Right lung (tissue), 5 donors: ENCODE measurements around the gene DCK. TPM values are rescaled to one million over a fixed set of nuclear protein-coding genes. Genes with fewer than 3 reads are reported as not detected.
"Not testable (repeated sequence)": the region's sequence is repeated elsewhere in the genome, so short reads cannot be mapped to it uniquely, and the experiment has no call there.

ENCODE experiments used
- DNase-seq, 2 donors: peaks; one replicate each; pipeline ENCODE4 v3.0.0-alpha.2; 2013
- polyA plus RNA-seq, 5 donors: library from polyadenylated mRNA; unstranded; fragments of 120-200 nt; gene quantifications; one replicate each; pipeline versions ENCODE4 v1.2.1 to v1.2.3, GENCODE V29; 2013; ENCODE audit warnings: inconsistent platforms in 1 of 5, low replicate concordance in 1 of 5; ENCODE audit not compliant: insufficient read length in 5 of 5, insufficient read depth in 1 of 5

The DCK gene
- polyA plus RNA-seq, 5 donors = 29.2 to 47.0 (median 35.8) TPM

DNA sequence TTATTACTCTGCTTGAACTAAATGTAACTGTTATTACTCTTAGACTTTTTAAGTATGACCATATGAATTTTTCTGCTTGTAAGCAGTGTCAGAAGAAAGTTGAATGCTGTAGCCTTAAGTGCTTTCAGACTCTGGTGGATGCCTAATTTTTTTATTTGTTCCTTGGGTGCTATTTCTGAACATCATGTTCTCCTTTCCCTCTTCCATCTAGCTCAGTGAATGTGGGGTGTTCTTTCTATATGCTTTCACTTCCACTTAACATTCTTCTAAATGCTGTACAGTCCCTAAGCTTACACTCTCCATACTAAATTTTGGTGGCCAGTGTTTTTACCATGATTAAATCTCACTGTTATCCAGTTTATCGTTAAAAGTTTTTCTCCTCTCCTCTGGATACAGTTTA is 3.6 kb downstream of the DCK start:
- DNase-seq = no peak

DNA sequence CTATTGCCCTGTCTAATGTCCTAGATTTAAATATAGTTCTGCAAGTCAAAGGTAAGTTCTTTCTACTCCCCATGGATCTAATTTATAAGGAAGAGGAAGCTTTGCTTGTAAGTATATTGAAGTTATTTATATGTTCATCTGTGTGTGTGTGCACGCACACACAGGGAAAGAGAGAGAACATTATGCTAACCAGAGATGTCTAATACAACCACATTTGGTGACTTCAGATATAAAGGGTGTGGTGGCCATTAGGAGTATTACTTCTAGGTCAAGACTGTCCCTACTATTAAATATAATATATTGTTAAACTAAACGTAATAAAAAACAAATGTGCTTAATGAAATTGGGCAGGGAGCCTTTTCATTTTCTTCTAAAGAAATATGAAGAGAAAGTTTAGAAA is 4.1 kb downstream of the DCK start:
- no peak for DNase-seq

DNA sequence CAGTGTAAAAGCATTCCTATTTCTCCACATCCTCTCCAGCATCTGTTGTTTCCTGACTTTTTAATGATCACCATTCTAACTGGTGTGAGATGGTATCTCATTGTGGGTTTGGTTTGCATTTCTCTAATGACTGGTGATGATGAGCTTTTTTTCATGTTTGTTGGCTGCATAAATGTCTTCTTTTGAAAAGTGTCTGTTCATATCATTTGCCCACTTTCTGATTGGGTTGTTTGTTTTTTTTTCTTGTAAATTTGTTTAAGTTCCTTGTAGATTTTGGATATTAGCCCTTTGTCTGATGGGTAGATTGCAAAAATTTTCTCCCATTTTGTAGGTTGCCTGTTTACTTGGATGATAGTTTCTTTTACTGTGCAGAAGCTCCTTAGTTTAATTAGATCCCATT is 6.2 kb downstream of the DCK start:
- not testable (repeated sequence) for DNase-seq

DNA sequence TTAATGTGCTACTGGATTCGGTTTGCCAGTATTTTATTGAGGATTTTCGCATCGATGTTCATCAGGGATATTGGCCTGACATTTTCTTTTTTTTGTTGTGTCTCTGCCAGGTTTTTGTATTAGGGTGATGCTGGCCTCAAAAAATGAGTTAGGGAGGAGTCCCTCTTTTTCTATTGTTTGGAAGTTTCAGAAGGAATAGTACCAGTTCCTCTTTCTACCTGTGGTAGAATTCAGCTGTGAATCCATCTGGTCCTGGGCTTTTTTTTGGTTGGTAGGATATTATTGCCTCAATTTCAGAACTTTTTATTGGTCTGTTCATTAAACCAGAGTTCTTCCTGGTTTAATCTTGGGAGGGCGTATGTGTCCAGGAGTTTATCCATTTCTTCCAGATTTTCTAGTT is 7.9 kb downstream of the DCK start:
- not testable (repeated sequence) for DNase-seq

DNA sequence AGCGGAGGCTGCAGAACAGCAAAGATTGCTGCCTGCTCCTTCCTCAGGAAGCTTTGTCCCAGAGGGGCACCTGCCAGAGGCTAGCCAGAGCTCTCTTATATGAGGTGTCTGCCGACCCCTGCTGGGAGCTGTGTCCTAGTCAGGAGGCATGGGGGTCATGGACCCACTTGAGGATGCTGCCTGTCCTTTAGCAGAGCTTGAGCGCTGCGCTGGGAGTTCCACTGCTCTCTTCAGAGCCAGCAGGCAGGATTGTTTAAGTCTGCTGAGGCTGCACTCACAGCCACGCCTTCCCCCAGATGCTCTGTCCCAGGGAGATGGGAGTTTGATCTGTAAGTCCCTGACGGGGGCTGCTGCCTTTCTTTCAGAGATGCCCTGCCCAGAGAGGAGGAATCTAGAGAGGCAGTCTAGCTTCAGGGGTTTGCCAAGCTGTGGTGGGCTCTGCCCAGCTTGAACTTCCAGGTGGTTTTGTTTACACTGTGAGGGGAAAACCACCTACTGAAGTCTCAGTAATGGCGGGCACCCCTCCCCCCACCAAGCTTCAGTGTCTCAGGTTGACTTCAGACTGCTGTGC is 10.9 kb downstream of the DCK start:
- no peak for DNase-seq

DNA sequence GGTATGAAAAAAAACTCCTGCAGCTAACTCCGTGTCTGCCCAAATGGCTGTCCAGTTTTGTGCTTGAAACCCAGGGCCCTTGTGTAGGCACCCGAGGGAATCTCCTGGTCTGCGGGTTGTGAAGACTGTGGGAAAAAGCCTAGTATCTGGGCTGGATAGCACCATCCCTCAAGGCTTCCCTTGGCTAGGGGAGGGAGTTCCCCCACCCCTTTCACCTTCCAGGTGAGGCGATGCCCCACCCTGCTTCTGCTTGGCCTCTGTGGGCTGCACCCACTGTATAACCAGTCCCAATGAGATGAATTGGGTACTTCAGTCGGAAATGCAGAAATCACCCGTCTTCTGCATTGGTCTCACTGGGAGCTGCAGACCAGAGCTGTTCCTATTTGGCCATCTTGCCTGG is 11.6 kb downstream of the DCK start:
- not testable (repeated sequence) for DNase-seq

DNA sequence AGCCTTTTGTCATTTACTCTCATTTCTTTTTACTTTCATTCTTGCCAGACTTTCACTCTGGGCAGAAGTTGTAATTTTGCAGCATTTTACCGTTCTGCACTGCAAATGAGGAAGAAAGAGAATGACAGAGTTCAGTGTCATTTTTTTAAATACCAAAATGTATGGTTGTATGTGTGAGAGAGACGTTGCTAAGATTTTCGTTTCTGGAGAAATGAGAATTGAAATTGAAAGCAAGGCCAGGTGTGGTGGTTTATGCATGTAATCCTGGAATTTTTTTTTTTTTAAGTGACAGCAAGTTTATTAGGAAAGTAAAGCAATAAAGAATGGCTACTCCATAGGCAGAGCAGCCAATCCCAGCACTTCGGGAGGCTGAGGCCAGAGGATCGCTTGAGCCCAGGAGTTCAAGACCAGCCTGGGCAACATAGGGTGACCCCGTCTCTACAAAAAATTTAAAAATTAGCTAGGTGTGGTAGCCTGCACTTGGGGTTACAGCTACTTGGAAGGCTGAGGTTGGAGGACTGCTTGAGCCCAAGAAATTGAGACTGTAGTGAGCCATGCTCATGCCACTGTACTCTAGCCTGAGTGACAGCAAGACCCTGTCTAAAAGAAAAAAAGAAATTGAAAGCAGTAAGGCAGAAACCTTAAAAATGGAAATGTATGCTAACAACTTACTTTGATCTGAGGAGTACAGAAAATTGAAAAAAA is 12.9 kb downstream of the DCK start:
- no peak for DNase-seq

DNA sequence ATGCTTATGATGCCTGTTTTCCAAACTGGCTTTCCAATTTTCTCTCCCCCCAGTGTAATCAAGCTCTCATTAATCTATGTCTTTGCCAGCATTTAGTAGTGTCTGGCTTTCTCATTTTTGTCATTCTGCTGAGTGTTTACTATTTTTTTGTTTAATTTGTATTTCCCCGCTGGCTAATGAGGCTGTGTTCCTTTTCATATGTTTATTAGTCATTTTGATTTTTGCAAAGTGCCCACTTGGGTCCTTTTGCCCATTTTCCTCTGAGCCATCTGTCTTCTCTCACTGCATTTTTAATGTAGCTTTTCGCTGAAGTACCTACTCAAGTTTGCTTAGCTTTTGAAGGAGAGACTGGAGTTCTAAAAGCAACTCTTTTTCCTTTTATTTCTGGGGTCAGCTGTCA is 14.7 kb downstream of the DCK start:
- DNase-seq = no peak

DNA sequence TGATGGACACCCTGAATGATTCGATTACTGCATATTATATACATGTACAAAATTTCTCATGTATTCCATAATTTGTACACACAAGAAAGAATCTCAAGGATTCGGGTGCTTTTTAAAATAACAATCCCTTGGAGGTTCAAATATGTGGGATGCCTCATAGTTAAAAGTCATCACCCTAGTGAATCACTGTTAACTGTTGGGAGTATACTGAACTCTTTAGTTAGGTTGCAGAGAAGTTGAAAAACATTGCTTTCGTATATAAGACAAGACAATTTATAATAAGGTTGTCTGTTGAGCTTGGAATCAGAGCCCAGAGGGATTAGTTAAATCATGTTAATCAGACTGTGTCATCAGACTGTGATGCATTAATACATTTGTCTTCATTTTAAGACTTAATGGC is 15.6 kb downstream of the DCK start:
- no peak for DNase-seq

DNA sequence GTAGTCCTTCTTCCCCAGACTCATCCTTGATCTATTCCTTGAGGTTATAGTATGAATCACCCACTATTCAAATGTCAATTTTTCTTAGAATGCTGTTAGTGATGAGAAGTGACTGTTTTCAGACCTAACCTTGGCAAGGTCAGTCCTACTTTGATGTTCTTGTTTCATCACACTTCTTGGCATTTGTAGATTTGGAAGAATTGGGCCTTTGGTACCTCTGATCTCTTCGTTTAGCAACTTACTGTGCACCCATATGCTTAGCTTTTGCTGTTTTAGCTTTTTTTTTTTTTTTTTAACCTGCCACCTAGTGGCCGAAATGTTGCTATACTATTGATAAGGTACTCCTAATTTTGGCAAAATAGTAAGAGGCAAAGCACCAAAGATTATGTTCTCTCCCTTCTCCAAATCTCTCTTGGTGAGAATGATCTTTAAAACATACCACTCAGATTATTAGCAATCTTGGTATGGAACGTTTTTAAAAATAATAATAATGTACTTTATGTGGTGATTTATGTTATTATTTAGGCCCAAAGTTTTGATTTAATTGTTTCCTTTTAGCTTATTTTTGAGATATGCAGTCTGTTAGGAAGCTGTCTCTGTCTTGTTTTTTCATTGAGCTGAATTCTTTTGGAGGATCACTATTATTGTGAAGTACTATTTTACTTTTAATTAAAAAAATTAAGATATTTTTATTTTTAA is 16.6 kb downstream of the DCK start:
- peak; percentile 29 to 51 for DNase-seq

DNA sequence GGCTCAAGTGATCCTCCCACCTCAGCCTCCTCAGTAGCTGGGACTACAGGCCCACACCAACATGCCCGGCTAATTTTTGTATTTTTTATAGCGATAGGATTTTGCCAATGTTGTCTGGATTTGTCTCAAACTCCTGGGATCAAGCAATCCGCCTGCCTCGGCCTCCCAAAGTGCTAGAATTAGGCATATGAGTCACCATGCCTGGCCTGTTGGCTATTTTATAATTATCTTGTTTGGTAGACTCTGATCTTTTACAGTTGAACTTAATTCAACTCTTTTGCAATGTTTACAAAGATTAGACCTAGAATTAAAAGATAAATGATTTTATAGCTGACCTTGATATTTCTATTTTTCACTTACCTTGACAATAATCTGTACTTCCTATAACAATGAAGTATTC is 18.0 kb downstream of the DCK start:
- no peak for DNase-seq

DNA sequence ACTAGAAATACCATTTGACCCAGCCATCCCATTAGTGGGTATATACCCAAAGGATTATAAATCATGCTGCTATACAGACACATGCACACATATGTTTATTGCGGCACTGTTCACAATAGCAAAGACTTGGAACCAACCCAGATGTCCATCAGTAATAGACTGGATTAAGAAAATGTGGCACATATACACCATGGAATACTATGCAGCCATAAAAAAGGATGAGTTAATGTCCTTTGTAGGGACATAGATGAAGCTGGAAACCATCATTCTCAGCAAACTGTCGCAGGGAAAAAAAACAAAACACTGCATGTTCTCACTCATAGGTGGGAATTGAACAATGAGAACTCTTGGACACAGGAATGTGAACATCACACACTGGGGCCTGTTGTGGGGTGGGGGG is 23.9 kb downstream of the DCK start:
- not testable (repeated sequence) for DNase-seq

DNA sequence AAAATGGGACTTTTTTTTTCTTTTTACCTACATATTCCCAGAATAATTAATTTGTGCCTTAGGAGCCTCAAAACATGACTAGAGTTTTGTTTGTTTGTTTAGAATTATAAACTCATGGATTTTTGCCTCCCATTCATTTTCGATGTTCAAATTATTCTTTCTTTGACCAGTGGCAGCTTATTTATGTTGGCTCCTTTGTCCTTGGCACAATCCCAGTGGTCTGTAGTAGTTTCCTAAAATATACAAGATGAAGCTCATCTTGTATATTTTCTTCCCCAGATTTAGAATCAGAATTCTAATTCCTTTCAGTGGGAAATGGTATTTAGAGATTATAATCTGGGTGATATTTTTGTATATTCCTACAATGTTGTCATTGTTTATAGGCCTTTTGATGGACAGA is 27.2 kb downstream of the DCK start:
- DNase-seq = no peak

DNA sequence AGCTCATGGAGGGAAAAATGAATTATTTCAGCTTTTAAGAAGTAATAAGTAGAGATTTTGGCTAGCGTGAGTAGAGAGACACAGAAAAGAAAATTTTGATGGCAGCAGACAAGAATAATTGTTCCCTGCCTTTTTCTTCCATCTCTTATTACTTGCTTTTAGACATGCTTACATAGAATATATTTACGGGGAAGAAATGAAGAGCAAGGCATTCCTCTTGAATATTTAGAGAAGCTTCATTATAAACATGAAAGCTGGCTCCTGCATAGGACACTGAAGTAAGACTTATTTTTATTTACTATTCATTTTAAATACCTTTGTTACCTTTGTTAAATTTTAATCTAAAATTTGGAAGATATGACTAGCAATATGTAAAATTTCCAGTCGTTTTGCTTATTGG is 32.2 kb downstream of the DCK start:
- no peak for DNase-seq

DNA sequence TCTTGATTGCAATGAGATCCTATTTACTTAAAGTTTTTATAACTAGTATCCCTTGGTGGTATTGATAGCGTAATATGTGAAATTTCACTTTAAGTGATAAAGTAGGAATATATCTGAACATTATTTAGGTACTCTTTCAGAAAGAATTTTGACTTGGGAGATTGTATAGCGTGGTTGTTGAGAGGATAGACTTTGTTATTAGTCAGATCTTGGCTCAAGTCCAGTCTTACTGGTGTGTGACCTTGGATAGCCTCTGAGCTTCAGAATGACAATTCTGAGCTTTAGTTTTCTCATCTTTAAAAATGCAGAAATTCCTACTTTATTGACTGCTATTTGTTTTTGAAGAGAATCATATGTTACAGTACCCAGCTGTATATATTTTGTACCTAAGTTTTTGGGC is 32.6 kb downstream of the DCK start:
- peak; percentile 15 to 20 for DNase-seq

DNA sequence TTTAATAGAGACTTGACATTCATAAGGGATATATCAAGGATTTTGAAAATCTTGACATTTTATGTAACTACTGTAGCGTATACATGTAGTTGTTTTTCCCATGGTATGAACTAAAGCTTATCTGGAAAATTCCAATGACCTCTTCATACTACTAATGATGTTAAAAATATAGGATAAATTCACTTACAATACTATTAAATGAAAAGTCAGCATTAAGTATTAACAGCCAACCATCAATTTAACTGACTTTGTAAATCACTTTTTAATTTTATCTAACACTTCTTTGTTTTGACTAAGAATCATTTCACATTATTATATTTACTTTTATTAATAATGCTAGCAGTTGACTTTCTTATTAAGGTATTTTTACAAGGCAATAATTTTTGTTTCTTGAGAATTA is 34.2 kb downstream of the DCK start:
- DNase-seq = no peak

DNA sequence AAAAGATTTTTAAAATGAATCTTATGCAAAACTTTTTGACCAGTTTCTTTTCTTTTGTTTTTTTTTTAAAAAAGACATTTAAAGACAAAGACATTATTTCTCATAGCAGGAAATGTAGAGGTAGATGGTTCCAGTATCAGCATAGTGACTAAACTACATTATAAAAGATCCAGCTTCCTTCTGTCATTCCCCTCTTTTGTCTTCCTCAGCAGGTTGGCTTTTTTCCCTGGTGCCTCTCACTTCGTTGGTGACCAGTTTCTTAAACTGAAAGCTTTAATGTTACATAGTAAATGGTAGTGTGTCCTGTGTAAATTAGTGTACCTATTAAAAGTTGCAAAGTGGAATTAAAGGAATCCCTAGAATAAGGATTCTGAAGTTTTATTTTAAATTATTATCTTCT is 36.1 kb downstream of the DCK start:
- no peak for DNase-seq

DNA sequence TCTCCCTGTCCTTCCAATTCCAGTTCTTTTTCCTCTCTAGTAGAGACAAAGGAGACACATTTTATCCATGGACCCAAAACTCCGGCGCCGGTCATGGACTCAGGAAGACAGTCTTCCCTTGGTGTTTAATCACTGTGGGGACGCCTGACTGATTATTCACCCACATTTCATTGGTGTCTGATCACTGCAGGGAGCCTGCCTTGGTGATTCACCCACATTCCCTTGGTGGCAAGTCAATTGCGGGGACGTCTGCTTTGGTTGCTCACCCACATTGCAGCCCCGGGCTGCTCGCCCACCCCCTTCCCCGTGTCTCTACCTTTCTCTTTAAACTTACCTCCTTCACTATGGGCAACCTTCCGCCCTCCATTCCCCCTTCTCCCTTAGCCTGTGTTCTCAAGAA is 38.7 kb downstream of the DCK start:
- DNase-seq = not testable (repeated sequence)

DNA sequence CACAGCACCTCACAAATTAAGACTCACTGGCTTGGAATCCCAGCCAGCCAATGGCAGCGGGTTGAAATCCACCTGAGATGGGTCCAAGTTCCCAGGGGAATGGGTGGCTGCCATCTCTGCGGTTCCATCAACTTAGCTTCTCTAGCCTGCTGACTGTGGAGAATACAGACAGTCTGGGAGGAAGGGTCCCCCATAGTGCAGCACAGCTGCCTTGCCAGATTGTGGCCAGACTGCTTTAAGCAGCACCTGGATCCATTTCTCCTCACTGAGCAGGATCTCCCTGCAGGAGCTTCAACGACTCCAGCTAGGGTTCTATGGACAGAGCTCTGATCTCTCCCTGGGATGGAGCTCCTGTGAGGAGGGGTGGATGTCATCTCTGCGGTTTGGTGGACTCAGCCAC is 51.8 kb downstream of the DCK start:
- DNase-seq = no peak

DNA sequence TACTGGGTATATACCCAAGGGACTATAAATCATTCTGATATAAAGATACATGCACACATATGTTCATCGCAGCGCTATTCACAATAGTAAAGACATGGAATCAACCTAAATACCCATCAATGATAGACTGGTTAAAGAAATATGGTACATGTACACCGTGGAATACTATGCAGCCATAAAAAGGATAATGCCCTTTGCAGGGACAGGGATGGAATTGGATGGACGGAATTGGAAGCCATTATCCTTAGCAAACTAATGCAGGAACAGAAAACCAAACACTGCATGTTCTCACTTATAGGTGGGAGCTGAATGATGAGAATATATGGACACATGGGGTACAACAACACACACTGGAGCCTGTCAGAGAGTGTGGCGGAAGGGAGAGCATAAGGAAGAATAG is 55.9 kb downstream of the DCK start:
- DNase-seq = no peak

DNA sequence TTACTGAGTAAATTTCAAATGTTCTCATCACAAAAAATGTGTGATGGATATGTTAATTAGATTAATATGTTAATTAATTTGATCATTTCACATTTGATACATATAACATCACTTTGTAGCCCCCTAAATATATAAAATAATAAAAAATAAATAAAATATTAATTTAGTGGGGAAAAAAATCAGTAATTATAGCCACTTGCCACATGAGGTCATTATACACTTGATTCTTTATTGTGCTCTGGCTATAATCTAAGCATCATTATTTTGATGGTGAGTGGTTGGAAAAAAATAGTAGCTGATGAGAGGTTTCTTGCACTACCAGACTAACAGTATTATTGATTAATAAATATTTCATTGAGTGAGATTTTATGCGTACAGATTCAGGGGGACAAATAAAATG is 57.4 kb downstream of the DCK start:
- no peak for DNase-seq

DNA sequence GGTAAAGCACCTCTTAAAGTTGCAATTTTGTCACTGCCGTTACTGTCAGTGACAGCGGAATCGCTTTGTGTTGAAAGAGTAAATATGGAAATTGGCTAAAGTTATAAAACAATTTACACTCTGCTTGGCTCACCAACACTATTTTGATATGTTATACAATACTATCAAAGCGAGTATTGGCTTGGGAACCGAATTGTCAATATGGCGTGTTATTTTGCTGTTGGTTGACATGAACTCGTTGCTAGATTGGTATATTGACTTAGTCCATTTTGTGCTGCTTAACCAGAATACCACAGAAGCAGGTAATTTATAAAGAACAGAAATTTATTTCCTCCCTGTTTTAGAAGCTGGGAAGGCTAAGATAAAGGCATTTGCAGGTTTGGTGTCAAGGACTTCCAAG is 58.6 kb downstream of the DCK start:
- DNase-seq = no peak

DNA sequence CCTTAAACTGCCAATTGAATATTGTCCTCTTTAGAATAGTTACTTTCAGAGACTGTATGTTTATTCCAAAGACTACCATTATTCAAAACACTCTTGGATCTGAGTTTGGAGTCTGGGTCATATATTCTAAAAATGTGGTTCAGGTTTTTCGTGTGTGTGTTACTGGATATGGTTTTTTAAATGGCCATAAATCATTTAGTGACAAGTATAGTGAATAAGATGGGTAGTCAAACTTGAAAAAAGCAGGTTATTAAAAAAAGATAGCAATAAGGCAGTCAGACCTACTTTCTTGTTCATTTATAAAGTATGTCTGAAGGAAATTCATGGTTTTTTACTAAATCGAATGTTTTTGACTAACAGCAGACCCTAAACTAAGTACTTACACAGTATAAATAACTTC is 59.3 kb downstream of the DCK start:
- DNase-seq = no peak

DNA sequence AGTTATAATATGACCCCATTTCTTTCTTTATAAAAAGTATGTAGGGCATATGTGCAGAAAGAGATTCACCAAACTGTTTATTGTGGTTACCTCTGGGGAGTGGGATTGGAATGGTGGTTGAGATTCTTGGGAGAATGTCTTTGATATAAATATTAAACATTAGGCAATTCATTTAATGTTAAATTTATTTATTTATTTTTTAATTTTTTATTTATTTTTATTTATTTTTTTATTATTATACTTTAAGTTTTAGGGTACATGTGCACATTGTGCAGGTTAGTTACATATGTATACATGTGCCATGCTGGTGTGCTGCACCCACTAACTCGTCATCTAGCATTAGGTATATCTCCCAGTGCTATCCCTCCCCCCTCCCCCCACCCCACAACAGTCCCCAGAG is 60.2 kb downstream of the DCK start:
- not testable (repeated sequence) for DNase-seq
